HL-60/S4 treated with retinoic acid at 250 ng/mL for 4 days and 3 days (cell line): ENCODE results near the gene SLC15A2.
"Not testable (repeated sequence)": the region's sequence is repeated elsewhere in the genome, so short reads cannot be mapped to it uniquely, and the experiment has no call there.

ENCODE experiments used
- in situ Hi-C: fragments of 300-500 bp; cut with MboI; formaldehyde crosslinking; loops from 2 replicates; pipeline ENCODE4 v1.7.0; 2022; ENCODE audit warnings: low sequenced_read_pairs

The SLC15A2 gene

GRCh38 chr3:121894301-121894990 lies at the start of gene SLC15A2:
Gene SLC15A2, plus strand, starts transcription at chr3:121894401. Its CDS starts 76 bp downstream, at chr3:121894477.
- in situ Hi-C loops = no loop called here

GRCh38 chr3:121844892-121845291 lies 49.3 kb upstream of the SLC15A2 start:
- in situ Hi-C loops = no loop called here

- in situ Hi-C loops = no loop called here
These were observed 41.9 kb upstream of the SLC15A2 start for GRCh38 chr3:121852256-121852655.

- in situ Hi-C loops = no loop called here
These were observed 38.6 kb upstream of the SLC15A2 start for GRCh38 chr3:121855555-121855954.

- in situ Hi-C loops = not testable (repeated sequence)
These were observed 36.4 kb upstream of the SLC15A2 start for GRCh38 chr3:121857778-121858177.

- in situ Hi-C loops = not testable (repeated sequence)
These were observed 31.0 kb upstream of the SLC15A2 start for GRCh38 chr3:121863247-121863646.

GRCh38 chr3:121863801-121864200 lies 30.4 kb upstream of the SLC15A2 start:
- in situ Hi-C loops = no loop called here

- in situ Hi-C loops = no loop called here
These were observed 24.5 kb upstream of the SLC15A2 start for GRCh38 chr3:121869736-121870135.

GRCh38 chr3:121870717-121871116 lies 23.5 kb upstream of the SLC15A2 start:
- in situ Hi-C loops = no loop called here

- in situ Hi-C loops = no loop called here
These were observed 22.8 kb upstream of the SLC15A2 start for GRCh38 chr3:121871430-121871829.

GRCh38 chr3:121878411-121878810 lies 15.8 kb upstream of the SLC15A2 start:
- in situ Hi-C loops = no loop called here

- in situ Hi-C loops = no loop called here
These were observed 10.7 kb upstream of the SLC15A2 start for GRCh38 chr3:121883507-121883906.

- in situ Hi-C loops = no loop called here
These were observed 8.8 kb upstream of the SLC15A2 start for GRCh38 chr3:121885386-121885785.

- in situ Hi-C loops = no loop called here
These were observed 920 bp downstream of the SLC15A2 start for GRCh38 chr3:121895121-121895520.

GRCh38 chr3:121895736-121896135 lies 1.5 kb downstream of the SLC15A2 start:
- in situ Hi-C loops = no loop called here

GRCh38 chr3:121896823-121897222 lies 2.6 kb downstream of the SLC15A2 start:
- in situ Hi-C loops = no loop called here

GRCh38 chr3:121897296-121897695 lies 3.1 kb downstream of the SLC15A2 start:
- in situ Hi-C loops = no loop called here

- in situ Hi-C loops = no loop called here
These were observed 19.2 kb downstream of the SLC15A2 start for GRCh38 chr3:121913305-121913990.

GRCh38 chr3:121914081-121914998 lies 20.1 kb downstream of the SLC15A2 start:
- in situ Hi-C loops = no loop called here

- in situ Hi-C loops = no loop called here
These were observed 22.0 kb downstream of the SLC15A2 start for GRCh38 chr3:121916189-121916588.

GRCh38 chr3:121918779-121919483 lies 24.7 kb downstream of the SLC15A2 start:
- in situ Hi-C loops = no loop called here
